ENCODE measurements around the gene KLHL10.
"Not testable (repeated sequence)": the region's sequence is repeated elsewhere in the genome, so short reads cannot be mapped to it uniquely, and the experiment has no call there.

The KLHL10 gene

GRCh38 chr17:41863074-41863848 is 25.6 kb downstream of the KLHL10 start:
- no peak for DNase-seq

DNA sequence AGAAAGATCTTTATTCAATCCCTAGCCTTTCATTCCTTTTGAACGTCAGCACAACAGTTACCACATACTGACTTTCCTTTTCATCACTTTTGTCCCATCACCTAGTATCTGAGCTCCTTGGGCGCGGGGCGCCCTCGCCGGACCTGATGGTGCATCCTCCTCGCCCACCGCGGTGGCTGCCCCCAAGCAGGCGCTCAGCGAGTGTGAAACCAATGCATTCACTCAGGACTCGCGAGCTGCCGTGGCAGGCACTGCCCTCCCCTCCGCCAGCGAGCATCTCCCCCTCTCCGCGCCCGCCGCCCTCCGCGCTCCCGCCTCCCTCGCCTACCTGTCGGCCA is 26.8 kb downstream of the KLHL10 start:
- no peak for DNase-seq

DNA sequence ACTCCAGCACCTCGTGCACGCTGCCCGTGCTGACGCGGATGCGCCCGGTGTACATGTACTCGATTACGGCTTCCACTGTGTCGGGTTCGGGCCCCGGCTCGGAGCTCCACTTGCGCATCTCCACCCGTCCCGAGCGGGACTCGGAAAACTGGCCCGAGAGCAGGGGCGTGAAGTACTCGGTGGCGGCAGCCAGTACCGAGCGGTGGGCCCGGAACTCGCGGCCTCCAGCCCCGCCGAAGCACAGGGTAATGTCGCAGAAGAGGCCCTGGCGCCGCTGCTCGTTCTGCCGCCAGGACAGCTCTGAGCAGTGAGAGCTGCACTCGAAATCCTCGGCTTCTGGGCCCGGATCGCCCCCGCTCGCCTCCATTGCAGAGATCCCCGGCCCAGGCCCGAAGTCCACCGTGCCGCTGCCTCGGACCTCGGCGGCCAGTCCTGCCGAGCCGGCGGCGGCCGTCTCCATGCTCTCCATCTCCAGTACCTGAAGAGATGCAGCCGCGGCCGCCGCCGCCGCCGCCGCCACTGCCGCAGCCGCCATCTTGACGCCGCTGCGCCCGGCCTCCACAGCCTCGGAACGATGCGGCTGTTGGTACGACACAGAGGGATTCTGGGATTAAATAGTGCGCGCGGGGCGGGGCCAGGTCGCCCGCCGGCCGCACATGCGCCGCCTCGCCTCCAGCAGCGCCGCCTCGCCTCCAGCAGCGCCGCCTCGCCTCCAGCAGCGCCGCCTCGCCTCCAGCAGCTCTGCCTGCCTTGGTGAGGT is 27.4 kb downstream of the KLHL10 start, which contains the start of gene KLHL11:
TSS of gene KLHL11 (minus strand) at position 588 of the 760 bp plus-strand sequence. CDS start at position 535, 53 bp downstream.
- DNase-seq = peak; percentile 71 to 87

- no peak for DNase-seq
Observed at GRCh38 chr17:41865596-41865893, 27.9 kb downstream of the KLHL10 start.

- no peak for DNase-seq
Observed at GRCh38 chr17:41868568-41868967, 30.9 kb downstream of the KLHL10 start.

DNA sequence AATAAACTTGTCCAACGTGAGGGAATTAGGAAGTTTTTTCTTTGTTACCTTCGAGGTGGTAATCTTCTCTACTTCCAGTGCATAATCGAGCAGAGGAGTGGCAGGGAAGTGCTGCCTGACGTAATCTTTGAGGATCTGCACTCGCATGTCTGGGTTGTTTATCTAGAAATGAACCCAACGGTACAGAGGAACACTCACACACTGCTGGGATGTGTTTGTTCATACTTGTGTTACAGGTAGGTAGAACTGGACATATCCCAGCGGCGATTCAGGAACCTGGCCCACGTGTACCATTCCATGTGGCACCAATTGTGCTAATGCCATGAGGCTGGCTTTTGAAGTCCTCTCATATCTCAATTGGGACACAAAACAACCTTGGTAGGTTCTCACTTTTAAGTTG is 31.8 kb downstream of the KLHL10 start:
- no peak for DNase-seq

DNA sequence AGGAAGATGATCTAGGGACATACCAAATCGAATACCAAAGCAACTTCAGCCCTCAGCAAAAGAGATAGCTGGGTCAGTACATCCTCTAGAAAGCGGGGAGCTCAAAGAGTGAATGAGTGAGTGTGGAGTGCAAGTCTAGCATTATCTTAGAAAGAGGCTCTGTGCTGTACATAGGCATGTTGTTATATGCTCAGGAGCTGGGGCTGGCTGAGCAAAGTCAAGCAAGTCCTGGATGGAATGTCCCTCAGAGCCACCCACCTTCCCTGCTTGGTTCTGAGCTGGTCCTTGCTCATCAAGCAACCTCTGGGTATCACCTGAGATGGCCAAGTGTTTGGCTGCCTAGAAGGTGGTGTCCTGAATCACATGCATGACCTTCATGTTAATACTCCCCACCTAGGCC is 32.5 kb downstream of the KLHL10 start:
- no peak for DNase-seq

DNA sequence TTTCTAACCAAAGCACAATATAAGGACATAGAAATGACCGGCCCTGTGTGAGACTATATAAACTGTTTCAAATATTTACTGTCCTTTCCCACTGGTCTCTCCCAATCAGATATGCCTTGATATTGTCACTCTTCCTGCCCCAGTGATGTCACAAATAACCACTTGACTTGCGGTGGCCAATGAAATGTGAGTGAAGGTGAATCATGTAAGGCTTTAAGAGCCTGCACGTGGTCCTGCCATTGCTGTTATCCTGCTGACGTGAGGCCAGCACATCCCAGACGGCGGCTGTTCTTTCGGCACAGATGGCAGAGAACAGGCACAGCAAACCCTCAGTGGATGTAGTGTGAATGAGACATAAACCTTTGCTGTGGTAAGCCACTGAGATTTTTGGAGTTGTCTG is 33.0 kb downstream of the KLHL10 start:
- DNase-seq = no peak

- no peak for DNase-seq
Observed at GRCh38 chr17:41871789-41872188, 34.2 kb downstream of the KLHL10 start.

- DNase-seq = no peak
Observed at GRCh38 chr17:41873559-41874292, 36.1 kb downstream of the KLHL10 start.

GRCh38 chr17:41874293-41874670 is 36.7 kb downstream of the KLHL10 start:
- not testable (repeated sequence) for DNase-seq

DNA sequence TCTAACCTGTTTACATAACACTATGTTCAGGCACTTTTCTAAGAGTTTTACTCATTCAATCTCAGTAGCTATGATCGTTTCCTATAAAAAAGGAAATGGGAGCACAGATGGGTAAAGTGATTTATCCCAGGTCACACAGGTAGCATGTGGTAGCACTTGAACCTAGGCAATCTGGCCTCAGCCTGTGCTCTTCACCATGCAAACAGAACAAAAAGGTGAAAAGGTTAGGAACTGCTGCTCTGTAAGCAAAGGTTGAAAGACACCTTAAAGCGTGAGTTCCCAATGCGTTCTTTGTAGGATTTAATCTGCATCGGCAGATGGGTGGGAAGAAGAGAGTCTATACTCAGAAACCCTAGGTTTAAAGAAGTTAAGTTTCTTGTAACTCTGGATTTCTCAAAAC is 42.5 kb downstream of the KLHL10 start:
- no peak for DNase-seq

DNA sequence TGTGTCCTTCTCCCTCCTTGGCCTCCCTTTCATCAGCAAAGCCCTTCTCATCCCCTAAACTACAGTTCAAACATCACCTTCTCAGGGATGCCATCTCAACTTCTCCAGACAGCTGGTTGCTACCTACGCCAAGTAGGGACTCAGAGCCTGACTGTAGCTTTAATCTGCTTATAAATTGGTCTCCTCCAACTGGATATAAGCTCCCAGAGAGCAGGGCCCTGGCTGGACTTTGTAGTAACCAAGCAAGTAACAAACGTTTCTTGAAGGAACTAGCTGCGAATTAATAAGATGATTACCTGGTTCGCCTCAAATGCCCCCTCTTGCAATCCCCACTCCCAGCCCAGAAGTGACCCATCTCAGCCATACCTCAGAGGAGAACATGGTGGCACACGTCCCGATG is 45.1 kb downstream of the KLHL10 start:
- DNase-seq = no peak

- DNase-seq = peak in 1 of 2 experiments; percentile 0
Observed at GRCh38 chr17:41885733-41886132, 48.1 kb downstream of the KLHL10 start.

DNA sequence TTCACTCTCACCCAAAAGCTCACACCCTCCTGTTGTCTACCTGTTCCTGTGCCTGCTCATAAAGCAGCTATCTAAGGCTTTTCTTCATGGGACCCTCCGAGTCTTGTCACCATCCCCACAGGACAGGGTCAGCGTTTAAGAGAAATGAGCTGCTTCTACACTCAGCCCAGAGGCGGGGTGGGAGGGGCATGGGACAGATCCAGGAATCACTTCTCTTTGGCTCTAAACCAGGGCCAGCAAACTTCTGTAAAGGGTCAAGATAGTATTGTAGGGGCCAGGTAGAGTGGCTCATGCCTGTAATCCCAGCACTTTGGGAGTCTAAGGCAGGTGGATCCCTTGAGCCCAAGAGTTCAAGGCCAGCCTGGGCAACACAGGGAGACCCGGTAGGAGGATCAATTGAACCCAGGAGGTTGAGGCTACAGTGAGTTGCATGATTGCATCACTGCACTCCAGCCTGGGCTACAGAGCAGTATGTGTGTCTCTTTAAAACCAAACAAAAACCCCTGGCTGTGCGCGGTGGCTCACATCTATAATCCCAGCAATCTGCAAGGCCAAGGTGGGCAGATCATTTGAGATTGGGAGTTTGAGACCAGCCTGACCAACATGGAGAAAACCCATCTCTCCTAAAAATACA is 50.8 kb downstream of the KLHL10 start:
- no peak for DNase-seq

DNA sequence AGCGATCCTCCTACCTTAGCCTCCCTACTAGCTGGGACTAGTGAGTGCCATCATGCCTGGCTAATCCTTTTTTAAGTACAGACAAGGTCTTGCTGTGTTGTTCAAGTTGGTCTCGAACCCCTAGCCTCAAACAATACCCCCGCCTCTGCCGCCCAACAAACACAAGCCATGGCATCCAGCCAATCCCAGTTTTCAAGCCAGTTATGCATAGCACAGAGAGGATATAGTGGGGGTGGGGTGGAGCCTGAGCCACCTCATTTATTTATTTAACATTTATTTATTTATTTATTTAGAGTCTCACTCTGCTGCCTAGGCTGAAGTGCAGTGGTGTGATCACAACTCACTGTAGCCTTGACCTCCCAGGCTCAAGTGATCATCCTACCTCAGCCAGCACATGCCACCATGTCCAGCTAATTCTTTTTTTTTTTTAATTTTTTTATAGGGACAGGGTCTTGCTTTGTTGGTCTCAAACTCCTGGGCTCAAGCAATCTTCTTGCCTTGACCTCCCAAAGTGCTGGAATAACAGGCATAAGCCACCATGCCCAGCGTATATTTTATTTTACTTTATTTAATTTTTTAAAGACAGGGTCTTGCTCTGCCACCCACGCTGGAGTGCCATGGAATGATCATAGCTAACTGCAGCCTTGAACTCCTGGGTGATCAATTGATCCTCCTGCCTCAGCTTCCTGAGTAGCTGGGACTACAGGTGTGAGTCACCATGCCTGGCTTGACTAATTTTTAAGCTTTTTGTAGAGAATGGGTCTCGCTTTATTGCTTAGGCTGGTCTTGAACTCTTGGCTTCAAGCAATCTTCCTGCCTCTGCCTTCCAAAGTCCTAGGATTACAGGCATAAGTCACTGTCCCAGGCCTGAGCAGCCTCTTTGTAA is 53.8 kb downstream of the KLHL10 start:
- no peak for DNase-seq

DNA sequence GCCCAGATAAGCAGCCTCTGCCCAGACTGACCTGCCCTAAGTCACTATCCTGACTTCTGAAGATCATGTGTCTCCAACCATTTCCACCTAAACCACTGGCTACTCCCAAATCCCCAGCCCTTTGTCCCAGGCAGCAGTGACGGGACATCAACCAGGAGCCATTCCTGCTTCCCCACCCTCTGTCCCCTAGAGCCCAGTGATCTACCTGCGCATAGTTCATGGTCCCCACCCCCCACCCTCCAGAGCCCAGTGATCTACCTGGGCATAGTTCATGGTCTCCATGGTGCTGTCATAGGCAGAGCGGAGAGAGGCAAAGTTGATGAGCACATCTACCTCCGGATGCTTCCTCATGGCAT is 54.4 kb downstream of the KLHL10 start:
- DNase-seq = no peak

DNA sequence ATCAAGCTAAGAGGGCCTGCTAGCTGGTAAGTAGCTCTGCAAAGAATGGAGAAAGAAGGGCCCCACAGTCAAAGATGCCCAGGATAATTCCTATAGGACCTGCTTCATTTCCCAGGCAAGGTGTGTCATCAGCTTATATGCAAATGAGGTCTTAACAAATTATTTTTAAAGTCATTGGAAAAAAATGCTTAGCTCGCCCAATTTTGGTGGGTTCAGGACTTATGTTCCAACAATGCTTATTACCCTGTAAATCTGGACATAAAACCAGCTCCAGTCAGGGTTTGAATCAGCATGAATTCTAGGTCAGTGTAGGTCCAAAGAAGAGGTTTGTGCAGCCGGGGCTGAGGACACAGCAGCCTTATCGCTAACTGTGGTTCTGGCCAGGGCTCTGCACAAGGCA is 55.8 kb downstream of the KLHL10 start:
- no peak for DNase-seq

DNA sequence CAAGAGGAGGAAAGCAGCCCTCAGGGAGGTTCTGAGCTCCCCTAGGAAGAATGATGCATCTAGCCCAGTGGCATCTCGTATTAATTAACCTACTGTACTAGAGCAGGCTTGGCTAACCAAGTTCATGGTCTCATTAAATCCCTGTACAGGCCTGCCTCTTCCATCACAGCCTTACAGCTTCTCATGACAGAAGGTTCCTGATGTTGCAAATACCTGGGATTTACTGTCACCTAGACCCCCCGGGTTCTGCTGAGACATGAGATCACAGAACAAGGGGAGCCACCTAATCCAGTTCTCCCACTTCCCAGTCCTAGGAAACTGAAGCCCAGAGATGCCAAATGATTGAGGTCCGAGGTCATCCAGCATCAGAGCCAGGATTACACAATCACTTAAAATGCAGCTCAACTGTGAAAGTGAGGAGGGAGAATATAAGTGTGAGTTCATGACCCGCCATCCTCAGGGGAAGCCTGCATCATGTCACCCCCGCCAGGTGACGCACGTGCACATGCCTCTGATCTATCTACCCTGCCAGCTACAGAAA is 57.2 kb downstream of the KLHL10 start:
- no peak for DNase-seq

DNA sequence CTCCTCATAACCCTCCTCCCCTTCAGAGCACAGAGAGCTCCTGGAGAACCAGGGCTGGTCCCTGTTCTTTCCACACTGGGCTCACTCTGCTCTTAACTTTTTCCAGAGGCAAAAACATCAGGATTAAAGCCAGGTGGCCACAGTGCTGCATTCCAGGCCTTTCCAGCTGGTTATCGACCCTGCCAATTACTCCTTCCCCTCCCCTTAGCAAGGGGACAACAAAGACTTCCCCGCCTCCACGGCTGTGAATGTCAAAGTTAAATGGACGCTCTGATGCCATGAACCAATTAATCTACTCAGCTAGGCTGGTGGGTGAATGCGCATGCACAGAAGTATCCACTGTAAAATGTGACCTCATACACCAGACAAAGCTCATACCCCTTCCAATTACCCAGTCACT is 58.0 kb downstream of the KLHL10 start:
- no peak for DNase-seq

GRCh38 chr17:41896726-41897125 is 59.1 kb downstream of the KLHL10 start:
- DNase-seq = no peak

Measured in SHP77 (cell line).